T-helper 2 cell (primary cell): ENCODE measurements around the gene DCLK2.

Source experiments
- DNase-seq, 5 experiments: peaks; one replicate each; pipeline versions ENCODE4 v3.0.0 to v3.0.0-alpha.2; 2012 to 2022

DCLK2 gene

DNA sequence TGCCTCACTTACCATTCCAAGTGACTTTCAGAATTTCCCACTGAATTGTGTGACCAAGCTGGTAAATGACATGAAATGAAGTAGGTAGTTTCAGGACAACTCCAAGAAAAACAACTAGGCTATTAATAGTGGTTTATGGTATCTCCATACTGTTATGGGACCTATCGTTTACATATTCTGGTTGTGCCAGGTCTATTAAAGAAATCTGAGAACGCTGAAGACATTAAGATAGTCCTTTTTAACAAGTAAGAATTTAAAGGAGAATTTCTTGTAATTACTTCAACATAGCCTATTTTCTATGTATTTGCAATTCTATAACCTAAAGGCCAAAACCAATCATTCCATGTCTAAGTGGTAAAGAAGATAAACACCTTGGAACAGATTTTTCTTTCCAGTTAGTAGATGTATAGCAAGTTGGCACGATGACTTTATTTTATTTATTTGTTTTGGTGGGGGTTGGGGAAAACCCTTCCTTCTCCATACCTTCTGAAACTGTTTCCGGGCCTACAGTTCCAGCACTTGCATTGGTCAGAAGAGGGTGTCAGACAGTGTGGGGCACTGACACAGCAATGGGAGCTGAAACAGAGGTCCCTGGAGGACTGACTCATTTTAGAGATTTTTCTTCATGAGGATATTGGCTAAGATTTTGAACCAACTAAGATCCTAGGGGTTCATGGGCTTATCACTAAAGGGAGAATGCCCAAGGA lies 7.6 kb upstream of the DCLK2 start:
- DNase-seq, result no peak

DNA sequence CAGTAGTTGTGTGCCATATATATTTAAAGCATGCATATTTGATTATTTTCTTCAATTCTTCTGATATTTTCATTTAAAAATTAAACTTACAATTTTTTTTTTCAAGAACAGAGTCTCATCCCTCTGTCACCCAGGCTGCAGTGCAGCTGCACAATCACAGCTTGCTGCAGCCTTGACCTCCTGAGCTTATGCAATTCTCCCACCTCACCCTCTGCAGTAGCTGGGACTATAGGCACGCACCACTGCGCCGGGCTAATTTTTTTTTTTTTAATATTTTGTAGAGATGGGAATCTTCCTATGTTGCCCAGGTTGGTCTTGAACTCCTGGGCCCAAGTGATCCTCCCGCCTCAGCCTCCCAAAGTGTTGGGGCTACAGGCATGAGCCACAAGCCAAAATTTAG lies 5.8 kb upstream of the DCLK2 start:
- no peak for DNase-seq

DNA sequence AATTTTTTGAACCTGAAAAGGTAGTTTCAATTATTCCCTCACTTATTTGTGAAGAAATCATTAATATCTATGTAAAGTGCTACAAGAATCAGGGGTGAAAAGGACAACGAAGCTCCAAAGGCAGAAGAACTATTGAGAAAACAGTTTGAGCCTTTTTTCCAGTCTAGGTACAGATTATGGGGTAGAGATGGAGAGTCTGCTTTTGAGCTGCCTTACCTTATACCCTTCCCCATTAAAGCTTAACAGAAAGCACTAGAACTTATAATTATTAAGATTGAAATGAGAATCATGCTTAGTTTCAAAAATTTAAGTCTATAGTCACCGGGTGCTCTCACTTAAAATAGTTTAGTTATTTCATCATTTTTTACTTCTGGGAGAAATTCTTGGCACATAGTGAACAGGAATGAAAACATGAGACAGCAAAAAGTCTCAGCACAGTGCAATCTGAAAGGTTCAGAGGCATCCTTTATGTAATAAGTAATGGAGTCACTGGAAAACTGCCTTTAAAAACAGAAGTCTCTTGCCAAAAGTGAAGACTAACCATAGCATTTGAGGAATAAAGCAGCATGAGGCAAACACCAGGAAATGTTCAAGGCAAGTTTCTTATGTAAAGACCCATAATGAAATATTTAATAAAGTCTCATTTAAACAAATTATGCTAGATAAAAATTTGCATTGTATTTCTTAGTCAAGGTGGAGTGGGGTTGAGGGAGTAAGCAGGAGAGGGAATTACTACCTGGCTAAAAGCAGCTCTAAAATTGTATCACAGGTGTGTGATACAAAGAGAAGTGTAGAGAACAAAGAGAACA lies 5.1 kb upstream of the DCLK2 start:
- DNase-seq, result no peak

DNA sequence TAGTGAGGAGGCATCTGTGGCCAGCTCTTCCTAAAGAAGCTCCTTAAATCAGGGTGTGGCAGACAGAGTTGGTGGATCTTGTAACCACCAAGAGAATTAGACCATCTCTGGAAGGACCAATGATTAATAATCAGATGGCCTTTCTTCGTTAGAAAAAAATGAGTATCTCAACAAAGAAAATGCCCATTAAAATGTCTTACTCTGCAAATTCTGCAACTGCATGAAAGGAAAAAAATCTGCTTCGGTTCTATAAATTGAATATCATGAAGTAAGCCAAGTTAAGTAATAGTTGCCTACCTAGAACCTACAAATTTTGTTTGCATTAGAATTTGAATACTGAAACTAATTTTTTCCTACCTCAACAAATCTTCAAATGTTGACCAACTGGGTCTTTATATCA lies 4.2 kb upstream of the DCLK2 start:
- no peak for DNase-seq

DNA sequence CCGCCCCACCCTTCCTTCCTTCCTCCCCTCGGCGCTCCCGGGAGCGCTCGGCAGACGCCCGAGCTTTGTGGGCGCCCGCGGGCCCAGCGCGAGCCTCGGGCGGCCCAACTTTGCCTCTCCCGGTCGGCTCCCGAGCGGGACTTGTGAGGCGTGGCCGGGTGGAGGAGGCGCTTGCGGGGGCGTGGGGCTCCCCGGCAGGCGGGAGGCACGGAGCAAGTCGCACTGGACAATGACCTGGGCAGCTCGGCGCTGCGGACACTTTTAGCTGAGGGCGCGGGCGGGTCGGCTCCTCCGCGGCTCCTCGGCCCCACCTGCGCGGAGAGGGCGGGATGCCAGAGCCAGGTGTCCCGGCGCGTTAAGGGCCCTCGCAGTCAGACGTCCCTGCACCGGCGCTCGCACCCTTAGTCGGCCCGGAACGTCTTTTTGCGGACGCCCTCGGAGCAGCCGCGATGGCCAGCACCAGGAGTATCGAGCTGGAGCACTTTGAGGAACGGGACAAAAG lies 385 bp downstream of the DCLK2 start:
- DNase-seq, result peak in 1 of 5 experiments; percentile 12

DNA sequence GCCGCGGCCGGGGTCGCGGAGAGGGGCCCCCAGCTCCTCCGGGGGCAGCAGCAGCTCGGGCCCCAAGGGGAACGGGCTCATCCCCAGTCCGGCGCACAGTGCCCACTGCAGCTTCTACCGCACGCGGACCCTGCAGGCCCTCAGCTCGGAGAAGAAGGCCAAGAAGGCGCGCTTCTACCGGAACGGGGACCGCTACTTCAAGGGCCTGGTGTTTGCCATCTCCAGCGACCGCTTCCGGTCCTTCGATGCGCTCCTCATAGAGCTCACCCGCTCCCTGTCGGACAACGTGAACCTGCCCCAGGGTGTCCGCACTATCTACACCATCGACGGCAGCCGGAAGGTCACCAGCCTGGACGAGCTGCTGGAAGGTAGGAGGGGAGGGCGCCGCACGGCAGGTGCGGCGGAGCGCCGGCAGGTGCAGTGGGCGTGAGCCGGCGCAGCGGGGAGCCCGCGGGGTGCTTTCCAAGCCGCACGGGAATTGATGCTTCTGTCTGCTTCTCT lies 886 bp downstream of the DCLK2 start:
- DNase-seq, result peak in 1 of 5 experiments; percentile 47

DNA sequence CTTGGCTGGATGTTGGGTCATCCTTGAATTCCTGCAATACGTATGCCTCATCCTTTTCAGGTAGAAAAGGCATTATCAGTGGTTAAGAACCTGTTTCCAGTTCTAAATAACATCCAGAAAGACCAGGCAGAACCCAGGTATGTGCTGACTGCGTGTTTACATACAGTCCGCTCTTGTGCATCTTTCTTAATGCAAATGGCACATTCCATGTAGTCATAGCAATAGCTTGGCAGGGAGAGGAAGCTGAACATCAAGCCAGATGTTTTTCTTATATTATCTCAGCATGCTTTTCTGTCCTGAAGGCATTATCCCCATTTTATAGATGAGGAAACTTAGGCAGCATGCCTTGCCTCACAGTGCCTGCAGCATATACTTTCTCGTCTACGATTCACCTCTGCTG lies 2.1 kb downstream of the DCLK2 start:
- no peak for DNase-seq

DNA sequence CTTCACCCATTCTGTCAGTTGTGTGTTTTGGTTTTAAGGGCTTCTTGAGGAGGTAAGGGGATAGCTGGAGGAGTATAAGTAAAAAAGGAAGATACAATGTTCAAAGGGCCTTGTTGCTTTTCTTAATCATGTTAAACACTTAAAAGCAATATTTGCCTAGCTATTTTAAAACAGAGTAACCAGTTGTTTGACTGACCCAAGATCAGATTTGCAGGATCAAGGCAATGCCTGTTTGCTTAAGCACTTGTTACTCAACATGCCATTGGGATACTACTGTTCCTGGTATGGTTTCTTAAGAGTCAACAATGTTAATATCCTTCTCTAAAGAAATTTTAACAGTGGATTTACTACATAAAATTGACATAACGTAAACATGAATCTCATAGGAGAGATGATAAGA lies 2.6 kb downstream of the DCLK2 start:
- no peak for DNase-seq

DNA sequence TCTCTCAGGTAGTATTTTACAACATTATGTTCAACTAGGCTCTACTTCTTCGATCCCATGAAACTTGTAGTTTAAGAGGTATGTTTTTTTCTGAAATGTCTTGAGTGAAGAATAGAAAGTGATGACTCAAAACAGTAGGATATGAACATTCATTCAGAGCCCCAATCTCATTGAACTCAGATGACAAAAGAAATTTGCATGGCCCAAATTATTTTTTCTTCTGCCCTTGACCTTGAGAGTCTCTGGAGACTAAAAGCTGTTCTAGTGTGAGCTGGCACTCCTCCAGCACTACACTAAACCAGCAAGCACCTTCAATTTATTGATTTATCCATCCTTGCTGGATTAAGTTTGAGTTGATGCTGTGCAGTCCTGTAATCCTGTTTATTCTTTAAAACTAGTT lies 4.0 kb downstream of the DCLK2 start:
- peak in 1 of 5 experiments; percentile 58 for DNase-seq

DNA sequence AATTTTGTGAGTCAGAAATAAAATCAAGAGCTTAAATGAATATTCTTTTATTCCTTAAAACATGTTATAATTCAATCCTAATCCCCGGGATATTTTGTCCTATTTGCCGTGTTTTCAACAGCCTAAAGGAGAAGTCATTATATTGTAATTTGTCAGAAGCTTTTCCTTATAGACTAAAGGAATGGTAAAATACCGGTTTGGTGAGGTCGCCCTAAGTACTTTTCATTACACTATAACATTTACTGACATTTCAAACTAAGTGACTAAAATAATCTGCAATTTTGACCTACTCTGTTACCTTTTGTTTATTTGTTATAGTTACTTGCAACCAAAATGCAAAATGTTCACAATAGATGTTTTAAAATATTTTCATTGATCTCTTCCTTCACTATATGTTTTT lies 8.8 kb downstream of the DCLK2 start:
- no peak for DNase-seq

DNA sequence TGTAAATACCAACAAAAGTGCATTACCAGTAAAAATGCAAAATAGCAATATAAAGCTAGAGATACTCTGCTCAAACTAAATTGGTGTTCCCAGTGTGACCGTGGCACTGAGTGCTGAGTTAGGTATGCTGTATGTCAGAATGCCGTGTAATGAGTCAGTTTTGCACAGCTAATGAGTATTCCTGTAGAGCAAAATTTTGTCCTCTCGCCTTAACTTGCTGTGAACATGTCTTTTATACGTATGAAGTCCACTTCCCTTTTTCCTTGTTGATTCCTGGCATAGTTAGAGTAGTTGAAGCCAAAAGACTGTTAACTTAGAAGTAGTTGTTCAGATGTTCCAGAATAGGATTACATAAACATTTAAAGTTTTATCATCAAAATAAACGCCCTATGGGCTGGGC lies 11.5 kb downstream of the DCLK2 start:
- no peak for DNase-seq

DNA sequence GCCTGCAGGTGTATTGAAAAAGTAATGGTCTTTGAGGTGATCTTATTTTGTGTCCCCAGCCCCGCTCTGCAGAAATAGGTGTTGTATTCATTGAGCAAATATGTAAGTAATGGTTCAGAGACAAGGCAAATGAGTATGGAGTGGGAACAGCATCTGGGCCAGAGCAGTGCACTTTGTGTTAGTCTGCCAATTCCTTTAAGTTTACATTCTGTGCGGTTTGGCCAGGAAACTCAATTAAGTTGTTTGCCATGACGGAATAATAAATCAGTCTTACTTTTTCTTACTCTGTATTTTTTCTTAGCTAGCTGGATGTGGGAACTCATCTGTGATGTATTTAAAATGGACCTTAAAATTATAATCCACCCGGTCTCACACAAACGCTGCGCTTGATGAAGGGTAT lies 12.6 kb downstream of the DCLK2 start:
- DNase-seq, result no peak

DNA sequence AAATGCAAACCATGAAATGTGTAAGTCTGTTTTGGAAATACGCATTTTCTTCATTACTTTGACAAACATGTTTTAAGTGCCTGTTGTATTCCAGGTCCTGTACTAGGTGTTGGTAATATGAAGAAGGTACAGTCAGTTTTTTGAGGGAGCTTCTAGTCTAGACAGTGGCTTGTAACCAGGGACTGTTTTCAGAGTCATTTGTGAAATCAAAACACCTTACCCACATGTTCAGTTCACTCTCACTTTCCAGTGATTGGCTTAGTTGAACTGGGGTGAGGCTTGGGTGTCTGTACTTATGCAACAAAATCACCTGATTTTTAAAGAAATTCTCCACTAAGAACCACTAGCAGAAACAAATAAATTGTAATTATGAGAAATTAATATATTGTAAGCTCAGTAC lies 16.4 kb downstream of the DCLK2 start:
- DNase-seq, result no peak

DNA sequence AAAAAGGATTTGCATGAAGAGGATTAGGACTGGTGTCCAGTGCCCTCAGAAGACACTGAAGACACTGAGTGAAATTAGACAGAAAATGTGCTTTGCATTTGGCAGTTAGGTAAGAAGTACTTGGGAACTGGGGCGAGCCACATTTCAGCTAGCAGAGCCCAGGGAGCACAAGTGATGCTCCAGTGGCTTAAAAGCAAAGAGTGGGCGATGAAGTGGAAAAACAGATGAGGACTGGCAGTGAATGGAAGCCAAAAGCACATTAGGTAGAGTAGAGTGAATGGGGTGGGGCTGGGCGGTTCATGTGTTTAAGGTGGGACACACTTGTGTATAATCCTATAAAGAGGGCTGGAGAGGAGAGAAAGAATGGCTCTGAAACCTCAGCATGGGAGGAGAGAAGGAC lies 18.4 kb downstream of the DCLK2 start:
- DNase-seq, result no peak

DNA sequence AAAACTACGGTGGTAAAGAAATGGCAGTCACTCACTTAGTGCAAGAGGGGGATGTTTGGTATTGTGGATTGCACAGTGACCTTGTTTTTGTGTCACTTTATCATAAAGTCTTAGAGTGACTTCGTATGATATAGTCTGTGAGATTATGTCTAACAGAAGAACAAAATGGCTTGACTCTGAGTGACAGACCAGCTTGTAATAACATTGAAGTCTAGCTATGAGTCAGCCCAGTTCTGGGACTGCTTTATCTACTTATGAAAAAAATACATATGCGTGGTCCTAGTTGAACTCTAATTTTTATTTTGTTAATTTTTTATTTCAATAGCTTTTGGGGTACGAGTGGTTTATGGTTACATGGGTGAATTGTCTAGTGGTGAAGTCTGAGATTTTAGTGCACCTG lies 20.0 kb downstream of the DCLK2 start:
- DNase-seq, result no peak

DNA sequence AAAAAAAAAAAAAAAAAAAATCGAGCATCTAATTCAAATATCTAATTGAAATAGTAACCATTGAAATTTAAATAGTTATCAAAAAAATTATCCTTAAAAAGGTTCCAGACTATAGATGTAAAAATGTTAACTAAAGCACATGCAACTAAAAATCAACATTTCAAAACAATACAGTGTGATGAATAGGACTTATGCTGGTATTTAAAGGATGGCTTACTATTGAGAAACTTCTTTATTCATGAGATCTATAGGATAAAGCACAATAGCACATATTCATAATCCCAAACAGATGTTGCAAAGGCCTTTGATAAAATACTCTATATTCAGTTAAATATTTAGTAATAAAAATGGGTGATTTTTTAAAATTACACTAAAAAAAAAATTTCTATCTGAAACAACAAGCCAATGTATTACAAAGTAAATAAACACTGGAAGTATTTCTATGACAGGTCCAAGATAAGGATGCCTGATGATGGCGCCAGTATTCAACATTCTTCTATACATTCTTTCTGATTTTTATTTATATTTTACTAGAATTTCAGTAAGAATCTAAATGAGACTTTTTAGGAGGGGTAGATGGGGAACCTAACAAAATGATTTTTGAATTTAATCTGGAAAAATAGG lies 26.3 kb downstream of the DCLK2 start:
- DNase-seq, result no peak

DNA sequence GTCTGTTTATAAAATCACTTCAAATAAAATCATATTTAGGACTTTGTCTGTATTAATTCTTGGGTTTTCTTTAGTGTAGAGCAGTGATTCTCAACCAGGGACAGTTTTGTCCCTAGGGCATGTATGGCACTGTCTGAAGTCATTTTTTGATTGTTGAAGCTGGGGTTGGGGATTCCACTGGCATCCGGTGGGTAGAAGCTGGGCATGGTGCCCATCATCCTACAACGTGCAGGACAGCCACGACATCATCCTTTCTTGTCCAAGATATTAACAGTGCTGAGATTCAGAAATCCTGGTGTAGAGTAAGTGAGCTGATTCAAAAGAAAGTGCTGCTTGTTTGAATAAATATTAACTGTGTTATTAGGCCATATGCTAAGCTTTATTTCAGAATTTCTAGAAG lies 28.6 kb downstream of the DCLK2 start:
- no peak for DNase-seq

DNA sequence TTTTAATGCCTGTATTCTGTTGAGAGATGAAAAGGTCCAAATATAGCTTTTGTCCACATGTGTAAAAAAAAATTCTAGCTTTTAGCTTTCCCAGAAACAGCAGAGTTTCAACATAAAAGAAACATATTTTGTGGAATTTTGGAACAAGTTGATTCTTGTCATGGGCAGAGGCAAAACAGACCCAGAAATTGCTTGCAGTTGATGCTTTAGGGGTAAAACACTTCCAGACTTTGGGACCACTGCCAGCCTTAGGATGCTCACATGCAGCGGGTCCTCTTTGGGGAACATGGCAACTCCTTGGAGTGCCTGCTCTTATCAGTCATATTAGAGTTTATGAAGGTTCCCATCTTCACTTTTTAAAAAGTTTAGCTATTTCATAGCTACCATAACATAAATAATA lies 30.4 kb downstream of the DCLK2 start:
- no peak for DNase-seq

DNA sequence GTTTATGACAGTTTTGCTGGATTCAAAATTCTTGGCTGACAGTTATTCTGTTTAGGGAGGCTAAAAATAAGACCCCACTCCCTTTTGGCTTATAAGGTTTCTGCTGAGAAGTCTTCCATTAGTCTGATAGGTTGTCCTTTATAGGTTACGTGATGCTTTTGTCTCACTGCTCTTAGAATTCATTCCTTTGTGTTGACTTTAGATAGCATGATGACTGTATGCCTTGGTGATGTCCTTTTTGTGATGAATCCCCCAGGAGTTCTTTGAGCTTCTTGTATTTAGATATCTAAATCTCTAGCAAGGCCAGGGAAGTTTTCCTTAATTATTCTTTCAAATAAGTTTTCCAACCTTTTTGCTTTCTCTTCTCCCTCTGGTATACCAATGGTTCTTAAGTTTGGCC lies 36.4 kb downstream of the DCLK2 start:
- no peak for DNase-seq

DNA sequence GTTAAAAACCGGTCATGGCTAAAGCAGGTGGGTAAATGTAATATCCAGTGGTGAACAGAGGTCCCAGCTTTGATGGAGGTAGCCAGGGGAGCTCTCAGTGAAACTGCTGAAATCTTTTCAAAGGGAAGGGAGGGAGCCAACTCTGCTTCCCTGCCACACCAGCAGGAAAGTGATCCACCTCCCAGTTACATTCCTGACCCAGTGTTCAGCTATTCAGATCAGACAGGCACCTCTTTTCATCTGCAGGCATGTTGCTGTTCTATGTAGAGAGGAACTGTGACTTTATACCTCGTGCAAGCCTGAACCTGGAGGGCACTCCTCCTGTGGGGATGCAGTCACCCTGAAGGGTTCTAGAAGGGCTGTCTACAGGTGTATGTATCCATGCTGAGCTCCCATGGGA lies 37.6 kb downstream of the DCLK2 start:
- no peak for DNase-seq

DNA sequence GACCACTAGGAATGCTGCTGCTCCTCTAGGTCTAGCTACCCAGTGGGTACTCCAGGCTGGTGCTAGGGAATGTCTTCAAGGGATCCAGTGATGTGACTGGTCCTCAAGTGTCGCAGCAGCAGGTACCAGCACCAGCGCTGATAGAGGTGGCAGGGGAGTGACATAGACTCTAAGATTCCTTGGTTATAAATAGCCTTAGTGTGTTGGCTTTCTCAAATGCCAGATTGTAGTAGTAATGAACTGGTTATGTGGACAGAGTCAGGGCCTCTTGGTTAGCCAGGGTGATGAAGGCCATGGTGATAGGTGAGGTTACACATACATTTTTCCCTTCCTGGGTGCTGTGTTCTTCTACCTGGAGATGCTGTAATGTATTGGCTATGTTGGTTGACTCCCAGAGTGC lies 38.3 kb downstream of the DCLK2 start:
- no peak for DNase-seq

DNA sequence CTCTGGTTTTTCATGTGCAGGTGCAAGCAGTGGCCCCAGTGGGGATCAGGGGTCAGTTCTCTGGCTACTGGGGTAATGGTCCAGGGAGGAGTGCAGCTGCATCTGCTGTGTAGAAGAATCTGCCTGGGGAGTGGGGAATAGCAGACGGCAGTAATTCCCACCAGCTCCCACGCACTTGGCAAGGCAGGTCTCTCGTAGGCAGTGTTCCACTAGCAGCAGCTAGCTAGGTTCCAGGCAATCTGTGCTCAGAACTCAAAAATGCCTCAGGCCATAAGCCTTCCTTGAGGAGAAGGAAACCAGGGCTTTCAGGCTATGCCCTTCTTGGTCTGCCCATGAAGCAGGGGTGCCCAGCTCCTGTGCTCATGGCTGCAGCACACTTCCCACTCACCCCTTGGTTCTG lies 38.8 kb downstream of the DCLK2 start:
- DNase-seq, result no peak

DNA sequence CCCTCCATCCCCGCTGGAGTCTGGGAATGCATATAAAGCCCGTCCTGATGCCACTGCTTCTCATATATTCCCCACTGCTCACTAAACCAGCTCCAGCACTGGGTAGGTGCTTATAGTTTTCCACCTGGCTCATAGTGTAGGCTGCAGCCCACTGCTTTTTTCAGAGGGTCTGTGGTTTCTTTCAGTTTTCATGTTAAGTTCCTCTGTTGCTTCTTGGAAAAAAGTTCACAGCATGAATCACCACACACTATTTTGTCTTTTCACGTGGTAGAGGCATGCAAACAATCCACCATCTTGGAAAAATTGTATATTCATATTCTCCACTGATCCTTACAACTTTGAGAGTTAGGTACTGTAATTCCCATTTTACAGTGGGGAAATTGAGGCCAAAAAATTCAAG lies 39.4 kb downstream of the DCLK2 start:
- no peak for DNase-seq

DNA sequence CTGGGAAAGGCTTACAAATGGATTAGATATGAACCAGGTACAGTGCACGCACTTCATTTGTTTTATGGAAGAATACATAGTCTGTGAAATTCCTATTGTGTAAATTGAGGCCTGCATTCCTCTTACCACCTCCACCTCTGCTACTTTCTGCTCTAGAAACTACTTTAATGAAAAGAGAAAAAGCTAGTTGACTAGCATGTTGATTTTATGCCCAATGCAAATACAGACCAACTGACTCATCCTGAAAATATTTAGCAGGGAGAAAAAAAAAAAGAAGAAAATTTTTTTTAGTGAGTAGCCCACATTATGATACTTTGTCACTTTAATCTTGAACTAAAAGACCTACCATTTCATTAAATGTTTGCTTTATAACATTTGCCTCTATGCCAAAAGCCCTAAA lies 41.2 kb downstream of the DCLK2 start:
- no peak for DNase-seq
